GM12878 (cell line): ENCODE data around the gene RNU6-9. TPM values are rescaled to one million over a fixed set of nuclear protein-coding genes. Genes with fewer than 3 reads are reported as not detected.
A peak's percentile ranks its signal among the peaks of the same experiment; 100 is the strongest.

Experiments
- ASH2L ChIP-seq: fragments of 300-600, 200-600 bp; sonication (generic); IDR thresholded peaks from 2 replicates; pipeline ENCODE4 v1.6.1; 2017; ENCODE audit warnings: low read depth, mild to moderate bottlenecking, borderline replicate concordance
- BACH1 ChIP-seq: fragments of 450-650 bp; IDR thresholded peaks from 2 replicates; pipeline ENCODE4 v1.6.1; 2017; ENCODE audit warnings: mild to moderate bottlenecking, borderline replicate concordance
- BHLHE40 ChIP-seq, 2 experiments: fragments of 450-650 bp in 1 of 2; IDR thresholded peaks; 2 replicates each; pipeline ENCODE4 v1.6.1; 2011 to 2017; ENCODE audit warnings: low read depth in 2 of 2, borderline replicate concordance in 1 of 2, improper control_type of control experiment in 1 of 2, low read length in 1 of 2, mild to moderate bottlenecking in 1 of 2
- CBFB ChIP-seq: IDR thresholded peaks from 2 replicates; pipeline ENCODE4 v1.6.1; 2016; ENCODE audit warnings: antibody characterized with exemption, low read depth
- IKZF1 ChIP-seq: fragments of 450-650 bp; conservative IDR thresholded peaks from 2 replicates; pipeline ENCODE4 v1.6.1; 2017; ENCODE audit warnings: antibody characterized with exemption, mild to moderate bottlenecking
- IKZF2 ChIP-seq, 2 experiments: fragments of 450-650 bp; IDR thresholded peaks; 2 replicates each; pipeline ENCODE4 v1.6.1; 2017; ENCODE audit warnings: mild to moderate bottlenecking in 2 of 2, moderate library complexity in 2 of 2
- KLF5 ChIP-seq: fragments of 450-650 bp; IDR thresholded peaks from 2 replicates; pipeline ENCODE4 v1.6.1; 2014; ENCODE audit warnings: mild to moderate bottlenecking; ENCODE audit not compliant: partially characterized antibody
- MYB ChIP-seq: fragments of 150-350 bp; IDR thresholded peaks from 2 replicates; pipeline ENCODE4 v1.6.1; 2014; ENCODE audit warnings: mild to moderate bottlenecking, low read depth, low read length, borderline replicate concordance
- PAX5 ChIP-seq: IDR thresholded peaks from 2 replicates; pipeline ENCODE4 v1.6.1; 2011; ENCODE audit warnings: low read depth, low read length, borderline replicate concordance
- SIN3A ChIP-seq: IDR thresholded peaks from 2 replicates; pipeline ENCODE4 v1.6.1; 2012; ENCODE audit warnings: low read depth, low read length, improper control_type of control experiment
- SREBF2 ChIP-seq: IDR thresholded peaks from 2 replicates; pipeline ENCODE4 v1.6.1; 2012; ENCODE audit warnings: mild to moderate bottlenecking, low read length
- STAT1 ChIP-seq: fragments of 450-650 bp; conservative IDR thresholded peaks from 2 replicates; pipeline ENCODE4 v1.6.1; 2014; ENCODE audit warnings: antibody characterized with exemption, mild to moderate bottlenecking
- SUZ12 ChIP-seq: fragments of 200-600 bp; sonication (generic); IDR thresholded peaks from one replicate; pipeline ENCODE4 v1.6.1; 2018; ENCODE audit warnings: antibody characterized with exemption, mild to moderate bottlenecking; ENCODE audit not compliant: unreplicated experiment
- ZSCAN29 ChIP-seq: fragments of 450-650 bp; IDR thresholded peaks from 2 replicates; pipeline ENCODE4 v1.6.1; 2017; ENCODE audit warnings: mild to moderate bottlenecking, moderate library complexity
- polyA plus RNA-seq, 11 experiments: library from polyadenylated mRNA; depleted of rRNA in 4 of 11; unstranded in 6 of 11; stranded (reverse) in 5 of 11; fragments of >200 nt; fragmentation: Nextera tagmentation in 4 of 11; fragmentation: Illumina TruSeq in 1 of 11; extraction: Ambion mirVana in 4 of 11; extraction: Trizol in 1 of 11; gene quantifications; 1 replicate in 1 of 11; 2 replicates in 10 of 11; pipeline versions ENCODE4 v1.2.1 to v1.2.3, GENCODE V29; 2011 to 2016; ENCODE audit warnings: inconsistent platforms in 2 of 11, missing spikeins in 2 of 11, low read depth in 1 of 11
- total RNA-seq, 4 experiments: library from RNA; depleted of rRNA in 3 of 4; stranded (reverse); fragments of >200 nt in 3 of 4; fragmentation: Illumina TruSeq in 1 of 4; extraction: Trizol in 1 of 4; gene quantifications; 2 replicates each; pipeline versions ENCODE4 v1.2.1 to v1.2.3, GENCODE V29; 2013 to 2021
- TF ChIP-seq, protein P1 (sequence below): fragments of 450-650 bp; IDR thresholded peaks from 2 replicates; pipeline ENCODE4 v1.6.1; 2017; ENCODE audit warnings: mild to moderate bottlenecking, moderate library complexity
- TF ChIP-seq, protein P2 (sequence below): fragments of 450-650 bp; IDR thresholded peaks from 2 replicates; pipeline ENCODE4 v1.6.1; 2017; ENCODE audit warnings: mild to moderate bottlenecking, moderate library complexity
- TF ChIP-seq, protein P3 (sequence below): IDR thresholded peaks from 2 replicates; pipeline ENCODE4 v1.6.1; 2011; ENCODE audit warnings: borderline replicate concordance, low read depth, mild to moderate bottlenecking, moderate library complexity, mixed read lengths, low read length; ENCODE audit not compliant: insufficient read depth; ENCODE audit errors: extremely low read length
- TF ChIP-seq, protein P4 (sequence below): fragments of 450-650 bp; conservative IDR thresholded peaks from 2 replicates; pipeline ENCODE4 v1.6.1; 2017; ENCODE audit warnings: mild to moderate bottlenecking, moderate library complexity
- TF ChIP-seq, protein P5 (sequence below): IDR thresholded peaks from 2 replicates; pipeline ENCODE4 v1.6.1; 2011; ENCODE audit warnings: low read depth, mild to moderate bottlenecking, low read length, moderate library complexity, borderline replicate concordance; ENCODE audit errors: extremely low read depth

The RNU6-9 gene
- total and polyA plus RNA-seq, 10 of the 15 experiments (the other 5 are each of a cell fraction or from before 2014, with no cell fraction given): not detected

DNA sequence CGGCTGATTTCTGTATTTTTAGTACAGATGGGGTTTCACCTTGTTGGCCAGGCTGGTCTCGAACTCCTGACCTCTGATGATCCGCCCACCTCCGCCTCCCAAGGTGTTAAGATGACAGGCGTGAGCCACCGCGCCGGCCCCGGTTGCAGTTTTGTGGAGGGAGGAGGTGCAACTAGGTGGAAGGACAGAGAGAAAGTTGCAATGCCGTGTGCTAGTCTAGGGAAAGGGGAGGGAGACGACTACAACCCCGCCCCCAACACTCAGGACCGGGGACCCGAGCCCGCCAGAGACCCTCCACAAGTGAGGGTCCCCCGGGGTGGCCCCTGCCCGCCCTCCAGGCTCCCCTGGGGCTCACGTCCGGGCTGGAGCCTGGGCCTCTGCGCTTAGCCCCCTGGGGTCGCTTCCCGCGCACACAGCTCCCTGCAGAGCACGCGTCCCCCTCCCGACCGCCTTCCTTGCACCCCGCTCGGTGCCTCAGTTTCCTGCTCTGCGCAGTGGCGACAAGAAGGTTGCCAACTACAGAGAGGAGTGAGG lies 31.3 kb downstream of the RNU6-9 start (continued):
- TF ChIP-seq, protein P1, sequence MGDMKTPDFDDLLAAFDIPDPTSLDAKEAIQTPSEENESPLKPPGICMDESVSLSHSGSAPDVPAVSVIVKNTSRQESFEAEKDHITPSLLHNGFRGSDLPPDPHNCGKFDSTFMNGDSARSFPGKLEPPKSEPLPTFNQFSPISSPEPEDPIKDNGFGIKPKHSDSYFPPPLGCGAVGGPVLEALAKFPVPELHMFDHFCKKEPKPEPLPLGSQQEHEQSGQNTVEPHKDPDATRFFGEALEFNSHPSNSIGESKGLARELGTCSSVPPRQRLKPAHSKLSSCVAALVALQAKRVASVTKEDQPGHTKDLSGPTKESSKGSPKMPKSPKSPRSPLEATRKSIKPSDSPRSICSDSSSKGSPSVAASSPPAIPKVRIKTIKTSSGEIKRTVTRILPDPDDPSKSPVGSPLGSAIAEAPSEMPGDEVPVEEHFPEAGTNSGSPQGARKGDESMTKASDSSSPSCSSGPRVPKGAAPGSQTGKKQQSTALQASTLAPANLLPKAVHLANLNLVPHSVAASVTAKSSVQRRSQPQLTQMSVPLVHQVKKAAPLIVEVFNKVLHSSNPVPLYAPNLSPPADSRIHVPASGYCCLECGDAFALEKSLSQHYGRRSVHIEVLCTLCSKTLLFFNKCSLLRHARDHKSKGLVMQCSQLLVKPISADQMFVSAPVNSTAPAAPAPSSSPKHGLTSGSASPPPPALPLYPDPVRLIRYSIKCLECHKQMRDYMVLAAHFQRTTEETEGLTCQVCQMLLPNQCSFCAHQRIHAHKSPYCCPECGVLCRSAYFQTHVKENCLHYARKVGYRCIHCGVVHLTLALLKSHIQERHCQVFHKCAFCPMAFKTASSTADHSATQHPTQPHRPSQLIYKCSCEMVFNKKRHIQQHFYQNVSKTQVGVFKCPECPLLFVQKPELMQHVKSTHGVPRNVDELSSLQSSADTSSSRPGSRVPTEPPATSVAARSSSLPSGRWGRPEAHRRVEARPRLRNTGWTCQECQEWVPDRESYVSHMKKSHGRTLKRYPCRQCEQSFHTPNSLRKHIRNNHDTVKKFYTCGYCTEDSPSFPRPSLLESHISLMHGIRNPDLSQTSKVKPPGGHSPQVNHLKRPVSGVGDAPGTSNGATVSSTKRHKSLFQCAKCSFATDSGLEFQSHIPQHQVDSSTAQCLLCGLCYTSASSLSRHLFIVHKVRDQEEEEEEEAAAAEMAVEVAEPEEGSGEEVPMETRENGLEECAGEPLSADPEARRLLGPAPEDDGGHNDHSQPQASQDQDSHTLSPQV: no peak
- TF ChIP-seq CBFB: no peak
- TF ChIP-seq BHLHE40 (IDR thresholded peaks at IDR 0.05; ENCODE audit: borderline replicate concordance in 1 of 2, low read depth in 2 of 2, low read length in 1 of 2): no peak
- TF ChIP-seq, protein P2, sequence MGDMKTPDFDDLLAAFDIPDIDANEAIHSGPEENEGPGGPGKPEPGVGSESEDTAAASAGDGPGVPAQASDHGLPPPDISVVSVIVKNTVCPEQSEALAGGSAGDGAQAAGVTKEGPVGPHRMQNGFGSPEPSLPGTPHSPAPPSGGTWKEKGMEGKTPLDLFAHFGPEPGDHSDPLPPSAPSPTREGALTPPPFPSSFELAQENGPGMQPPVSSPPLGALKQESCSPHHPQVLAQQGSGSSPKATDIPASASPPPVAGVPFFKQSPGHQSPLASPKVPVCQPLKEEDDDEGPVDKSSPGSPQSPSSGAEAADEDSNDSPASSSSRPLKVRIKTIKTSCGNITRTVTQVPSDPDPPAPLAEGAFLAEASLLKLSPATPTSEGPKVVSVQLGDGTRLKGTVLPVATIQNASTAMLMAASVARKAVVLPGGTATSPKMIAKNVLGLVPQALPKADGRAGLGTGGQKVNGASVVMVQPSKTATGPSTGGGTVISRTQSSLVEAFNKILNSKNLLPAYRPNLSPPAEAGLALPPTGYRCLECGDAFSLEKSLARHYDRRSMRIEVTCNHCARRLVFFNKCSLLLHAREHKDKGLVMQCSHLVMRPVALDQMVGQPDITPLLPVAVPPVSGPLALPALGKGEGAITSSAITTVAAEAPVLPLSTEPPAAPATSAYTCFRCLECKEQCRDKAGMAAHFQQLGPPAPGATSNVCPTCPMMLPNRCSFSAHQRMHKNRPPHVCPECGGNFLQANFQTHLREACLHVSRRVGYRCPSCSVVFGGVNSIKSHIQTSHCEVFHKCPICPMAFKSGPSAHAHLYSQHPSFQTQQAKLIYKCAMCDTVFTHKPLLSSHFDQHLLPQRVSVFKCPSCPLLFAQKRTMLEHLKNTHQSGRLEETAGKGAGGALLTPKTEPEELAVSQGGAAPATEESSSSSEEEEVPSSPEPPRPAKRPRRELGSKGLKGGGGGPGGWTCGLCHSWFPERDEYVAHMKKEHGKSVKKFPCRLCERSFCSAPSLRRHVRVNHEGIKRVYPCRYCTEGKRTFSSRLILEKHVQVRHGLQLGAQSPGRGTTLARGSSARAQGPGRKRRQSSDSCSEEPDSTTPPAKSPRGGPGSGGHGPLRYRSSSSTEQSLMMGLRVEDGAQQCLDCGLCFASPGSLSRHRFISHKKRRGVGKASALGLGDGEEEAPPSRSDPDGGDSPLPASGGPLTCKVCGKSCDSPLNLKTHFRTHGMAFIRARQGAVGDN: 0 out of 2 replicates have a peak, but pooled peaks have one; percentile 14
- no peak for TF ChIP-seq IKZF2 (IDR thresholded peaks at IDR 0.05)
- no peak for TF ChIP-seq STAT1
- no peak for TF ChIP-seq KLF5
- TF ChIP-seq, protein P3, sequence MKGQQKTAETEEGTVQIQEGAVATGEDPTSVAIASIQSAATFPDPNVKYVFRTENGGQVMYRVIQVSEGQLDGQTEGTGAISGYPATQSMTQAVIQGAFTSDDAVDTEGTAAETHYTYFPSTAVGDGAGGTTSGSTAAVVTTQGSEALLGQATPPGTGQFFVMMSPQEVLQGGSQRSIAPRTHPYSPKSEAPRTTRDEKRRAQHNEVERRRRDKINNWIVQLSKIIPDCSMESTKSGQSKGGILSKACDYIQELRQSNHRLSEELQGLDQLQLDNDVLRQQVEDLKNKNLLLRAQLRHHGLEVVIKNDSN: no peak
- TF ChIP-seq ASH2L: no peak
- TF ChIP-seq MYB: no peak
- TF ChIP-seq SIN3A: no peak
- TF ChIP-seq IKZF1: no peak
- no peak for TF ChIP-seq SREBF2
- no peak for TF ChIP-seq BACH1
- TF ChIP-seq, protein P4, sequence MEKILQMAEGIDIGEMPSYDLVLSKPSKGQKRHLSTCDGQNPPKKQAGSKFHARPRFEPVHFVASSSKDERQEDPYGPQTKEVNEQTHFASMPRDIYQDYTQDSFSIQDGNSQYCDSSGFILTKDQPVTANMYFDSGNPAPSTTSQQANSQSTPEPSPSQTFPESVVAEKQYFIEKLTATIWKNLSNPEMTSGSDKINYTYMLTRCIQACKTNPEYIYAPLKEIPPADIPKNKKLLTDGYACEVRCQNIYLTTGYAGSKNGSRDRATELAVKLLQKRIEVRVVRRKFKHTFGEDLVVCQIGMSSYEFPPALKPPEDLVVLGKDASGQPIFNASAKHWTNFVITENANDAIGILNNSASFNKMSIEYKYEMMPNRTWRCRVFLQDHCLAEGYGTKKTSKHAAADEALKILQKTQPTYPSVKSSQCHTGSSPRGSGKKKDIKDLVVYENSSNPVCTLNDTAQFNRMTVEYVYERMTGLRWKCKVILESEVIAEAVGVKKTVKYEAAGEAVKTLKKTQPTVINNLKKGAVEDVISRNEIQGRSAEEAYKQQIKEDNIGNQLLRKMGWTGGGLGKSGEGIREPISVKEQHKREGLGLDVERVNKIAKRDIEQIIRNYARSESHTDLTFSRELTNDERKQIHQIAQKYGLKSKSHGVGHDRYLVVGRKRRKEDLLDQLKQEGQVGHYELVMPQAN: 0 out of 2 replicates have a peak, but pooled peaks have one; percentile 22
- TF ChIP-seq, protein P5, sequence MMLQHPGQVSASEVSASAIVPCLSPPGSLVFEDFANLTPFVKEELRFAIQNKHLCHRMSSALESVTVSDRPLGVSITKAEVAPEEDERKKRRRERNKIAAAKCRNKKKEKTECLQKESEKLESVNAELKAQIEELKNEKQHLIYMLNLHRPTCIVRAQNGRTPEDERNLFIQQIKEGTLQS: no peak
- TF ChIP-seq SUZ12: no peak
- no peak for TF ChIP-seq PAX5
- TF ChIP-seq ZSCAN29: no peak
